ENCODE data around the gene HOMER2.

DNA sequence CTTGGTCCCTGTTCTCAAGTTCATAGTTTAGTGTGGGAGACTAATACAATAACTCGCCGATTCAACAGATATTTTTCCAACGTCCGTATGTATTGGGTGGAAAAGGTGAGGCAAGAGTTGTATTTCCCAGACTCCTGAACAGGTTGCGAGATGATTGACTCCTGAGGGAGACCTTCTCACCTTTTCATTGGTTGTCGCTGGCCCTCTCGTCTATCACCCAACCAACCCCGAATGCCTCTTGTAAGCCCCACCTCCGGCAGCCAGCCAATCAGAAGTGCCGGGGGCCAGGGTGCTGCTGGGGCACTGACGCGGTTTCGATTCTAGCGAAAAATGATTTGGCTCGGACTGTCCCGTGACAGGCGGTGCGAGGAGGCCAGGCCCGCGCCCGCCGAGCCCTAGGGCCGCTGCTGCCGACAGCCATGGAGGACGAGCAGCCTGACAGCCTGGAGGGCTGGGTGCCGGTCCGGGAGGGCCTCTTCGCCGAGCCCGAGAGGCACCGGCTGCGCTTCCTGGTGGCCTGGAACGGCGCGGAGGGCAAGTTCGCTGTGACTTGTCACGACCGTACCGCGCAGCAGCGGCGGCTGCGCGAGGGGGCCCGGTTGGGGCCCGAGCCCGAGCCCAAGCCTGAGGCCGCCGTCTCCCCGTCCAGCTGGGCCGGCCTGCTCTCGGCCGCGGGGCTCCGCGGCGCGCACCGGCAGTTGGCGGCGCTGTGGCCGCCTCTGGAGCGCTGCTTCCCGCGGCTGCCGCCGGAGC lies 143.0 kb downstream of the HOMER2 start, which contains the start of gene WHAMM:
- TF ChIP-seq, protein P1, sequence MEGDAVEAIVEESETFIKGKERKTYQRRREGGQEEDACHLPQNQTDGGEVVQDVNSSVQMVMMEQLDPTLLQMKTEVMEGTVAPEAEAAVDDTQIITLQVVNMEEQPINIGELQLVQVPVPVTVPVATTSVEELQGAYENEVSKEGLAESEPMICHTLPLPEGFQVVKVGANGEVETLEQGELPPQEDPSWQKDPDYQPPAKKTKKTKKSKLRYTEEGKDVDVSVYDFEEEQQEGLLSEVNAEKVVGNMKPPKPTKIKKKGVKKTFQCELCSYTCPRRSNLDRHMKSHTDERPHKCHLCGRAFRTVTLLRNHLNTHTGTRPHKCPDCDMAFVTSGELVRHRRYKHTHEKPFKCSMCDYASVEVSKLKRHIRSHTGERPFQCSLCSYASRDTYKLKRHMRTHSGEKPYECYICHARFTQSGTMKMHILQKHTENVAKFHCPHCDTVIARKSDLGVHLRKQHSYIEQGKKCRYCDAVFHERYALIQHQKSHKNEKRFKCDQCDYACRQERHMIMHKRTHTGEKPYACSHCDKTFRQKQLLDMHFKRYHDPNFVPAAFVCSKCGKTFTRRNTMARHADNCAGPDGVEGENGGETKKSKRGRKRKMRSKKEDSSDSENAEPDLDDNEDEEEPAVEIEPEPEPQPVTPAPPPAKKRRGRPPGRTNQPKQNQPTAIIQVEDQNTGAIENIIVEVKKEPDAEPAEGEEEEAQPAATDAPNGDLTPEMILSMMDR (conservative IDR thresholded peaks at IDR 0.05; ENCODE audit: low read depth in 2 of 2) = peak in 1 of 2 experiments; percentile 20; a peak in 1 of 4 replicates
- TF ChIP-seq EZH2 (IDR thresholded peaks at IDR 0.05; ENCODE audit: low read depth, unreplicated experiment) (no peak), POLR2AphosphoS5 (IDR thresholded peaks at IDR 0.05; ENCODE audit: low read depth) (peak; percentile 82), JUNB (IDR thresholded peaks at IDR 0.05; ENCODE audit: unreplicated experiment) (no peak), EZH2phosphoT487 (IDR thresholded peaks at IDR 0.05; ENCODE audit: unreplicated experiment) (no peak), REST (IDR thresholded peaks at IDR 0.05; ENCODE audit: unreplicated experiment) (no peak)

Measured in GM23338 (cell line).